Measurements from ENCODE around the gene PAX4.

PAX4 gene

GRCh38 chr7:127618042-127618441, at the start of gene PAX4:
Gene PAX4 (minus strand): TSS chr7:127618142. CDS start chr7:127615928, 2,214 bp downstream.
- DNase-seq (ENCODE audit: insufficient read length, low spot score) (no peak), FAIRE-seq (no peak)
- TF ChIP-seq CTCF (IDR thresholded peaks at IDR 0.05; ENCODE audit: insufficient read depth, missing control alignments) = no peak

GRCh38 chr7:127667017-127667670, 49.2 kb upstream of the PAX4 start:
- DNase-seq (ENCODE audit: insufficient read length, low spot score) (no peak), FAIRE-seq (no peak)
- no peak for TF ChIP-seq CTCF (IDR thresholded peaks at IDR 0.05; ENCODE audit: insufficient read depth, missing control alignments)

DNA sequence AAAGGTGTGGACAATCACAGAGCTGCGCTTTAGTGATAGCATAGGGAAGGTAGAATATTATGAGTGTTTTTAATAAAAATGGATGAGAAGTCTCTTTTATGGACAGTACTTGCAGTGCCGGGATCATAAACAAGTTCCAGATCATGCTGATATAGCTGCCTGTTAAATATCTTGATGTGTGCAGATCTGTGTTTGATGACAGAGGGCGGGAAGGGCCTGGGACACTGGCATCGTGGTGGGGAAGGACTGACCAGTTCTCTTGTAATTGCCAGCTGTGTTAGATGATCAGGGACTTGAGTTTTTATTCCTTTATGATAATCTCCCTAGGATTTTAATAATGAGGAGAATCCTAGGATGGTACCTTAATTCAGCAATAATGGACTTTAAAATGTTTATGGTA, 48.7 kb upstream of the PAX4 start:
- no peak for TF ChIP-seq CTCF (IDR thresholded peaks at IDR 0.05; ENCODE audit: insufficient read depth, missing control alignments)
- DNase-seq (ENCODE audit: insufficient read length, low spot score) (no peak), FAIRE-seq (no peak)

- FAIRE-seq = no peak
- no peak for TF ChIP-seq CTCF (IDR thresholded peaks at IDR 0.05; ENCODE audit: insufficient read depth, missing control alignments)
- no peak for DNase-seq (ENCODE audit: insufficient read length, low spot score)
Measured at GRCh38 chr7:127665922-127666321, 48.0 kb upstream of the PAX4 start.

GRCh38 chr7:127658970-127659630, 41.2 kb upstream of the PAX4 start:
- FAIRE-seq (no peak), DNase-seq (ENCODE audit: insufficient read length, low spot score) (no peak)
- no peak for TF ChIP-seq CTCF (IDR thresholded peaks at IDR 0.05; ENCODE audit: insufficient read depth, missing control alignments)

GRCh38 chr7:127657500-127657899, 39.6 kb upstream of the PAX4 start:
- no peak for FAIRE-seq

More at GRCh38 chr7:127657500-127657899, 39.6 kb upstream of the PAX4 start:
- DNase-seq (ENCODE audit: insufficient read length, low spot score) = no peak
- TF ChIP-seq CTCF (IDR thresholded peaks at IDR 0.05; ENCODE audit: insufficient read depth, missing control alignments) = no peak

Data from D721Med (cell line).